HFFc6 (cell line): ENCODE results near the gene PDZD8. TPM values are rescaled to one million over a fixed set of nuclear protein-coding genes. Genes with fewer than 3 reads are reported as not detected.

Experiments used
- DNase-seq: peaks from one replicate; pipeline ENCODE4 v3.0.0-alpha.2; 2018
- H3K27ac Mint-ChIP-seq: 2 replicates; pipeline ENCODE4 v1.8.0; 2020; ENCODE audit warnings: mild to moderate bottlenecking, mixed read lengths
- H3K27me3 Mint-ChIP-seq: 2 replicates; pipeline ENCODE4 v1.8.0; 2021; ENCODE audit warnings: mild to moderate bottlenecking, moderate library complexity, mixed read lengths; ENCODE audit not compliant: insufficient read depth
- H3K36me3 Mint-ChIP-seq: 2 replicates; pipeline ENCODE4 v1.8.0; 2021; ENCODE audit warnings: low read depth, mixed read lengths
- H3K4me1 Mint-ChIP-seq: 2 replicates; pipeline ENCODE4 v1.8.0; 2020; ENCODE audit warnings: low read depth, mixed read lengths
- H3K4me3 Mint-ChIP-seq: 2 replicates; pipeline ENCODE4 v1.8.0; 2020; ENCODE audit warnings: mild to moderate bottlenecking, moderate library complexity, mixed read lengths
- H3K9me3 Mint-ChIP-seq: 2 replicates; pipeline ENCODE4 v1.8.0; 2020; ENCODE audit warnings: mild to moderate bottlenecking, mixed read lengths
- CTCF ChIP-seq: fragments of 200-600 bp; sonication (generic); IDR thresholded peaks from 2 replicates; pipeline ENCODE4 v1.5.0; 2021; ENCODE audit warnings: antibody characterized with exemption, mild to moderate bottlenecking
- total RNA-seq, 6 experiments: library from RNA; stranded (reverse); fragmentation: NEBNext Ultra II Directional; extraction: Animal tissue kit (Norgen Biotek cat#: 25700); gene quantifications; 2 replicates in 1 of 6; 3 replicates in 5 of 6; pipeline ENCODE4 v1.2.3, GENCODE V29; 2021

PDZD8 gene
- total RNA-seq, 6 experiments from 2014 or later, result 29.9 to 32.5 (median 31.5) TPM

GRCh38 chr10:117241541-117242462 lies 133.4 kb downstream of the PDZD8 start:
- no peaks in the 10 kb centered on the region for H3K36me3 Mint-ChIP-seq
- peaks cover 45% of the 10 kb centered on the region for H3K27me3 Mint-ChIP-seq
- no peak for TF ChIP-seq CTCF
- peaks cover 7% of the 10 kb centered on the region for H3K4me1 Mint-ChIP-seq
- H3K27ac Mint-ChIP-seq, result no peak overlapping the region
- DNase-seq, result no peak
- no peaks in the 10 kb centered on the region for H3K9me3 Mint-ChIP-seq
- H3K4me3 Mint-ChIP-seq, result no peak overlapping the region

GRCh38 chr10:117240621-117241529 lies 134.4 kb downstream of the PDZD8 start, which contains the start of gene SLC18A2:
Gene SLC18A2 (plus strand): TSS chr10:117241114. CDS start chr10:117241694, 580 bp downstream.
- no peak for TF ChIP-seq CTCF
- no peak for DNase-seq
- no peak within 1 kb of the TSS for H3K27ac Mint-ChIP-seq
- no peak within 1 kb of the TSS for H3K4me3 Mint-ChIP-seq
- peaks cover 5% of the 10 kb centered on the region for H3K4me1 Mint-ChIP-seq
- H3K9me3 Mint-ChIP-seq, result no peaks in the 10 kb centered on the region
- no peaks in the 10 kb centered on the region for H3K36me3 Mint-ChIP-seq
- peaks cover 48% of the 10 kb centered on the region for H3K27me3 Mint-ChIP-seq

GRCh38 chr10:117239721-117240620 lies 135.3 kb downstream of the PDZD8 start:
- peaks cover 48% of the 10 kb centered on the region for H3K27me3 Mint-ChIP-seq
- DNase-seq, result no peak
- H3K4me1 Mint-ChIP-seq, result peaks cover 5% of the 10 kb centered on the region
- TF ChIP-seq CTCF, result no peak
- H3K4me3 Mint-ChIP-seq, result no peak overlapping the region
- no peak overlapping the region for H3K27ac Mint-ChIP-seq
- H3K9me3 Mint-ChIP-seq, result no peaks in the 10 kb centered on the region
- no peaks in the 10 kb centered on the region for H3K36me3 Mint-ChIP-seq

- TF ChIP-seq CTCF, result no peak
- Mint-ChIP-seq H3K27ac (no peak overlapping the region), H3K27me3 (peaks cover 43% of the 10 kb centered on the region), H3K36me3 (no peaks in the 10 kb centered on the region), H3K9me3 (no peaks in the 10 kb centered on the region), H3K4me3 (no peak overlapping the region), H3K4me1 (peaks cover 5% of the 10 kb centered on the region)
- DNase-seq, result no peak
Observed at GRCh38 chr10:117239051-117239450, 136.2 kb downstream of the PDZD8 start.
